DND-41 (cell line): ENCODE results near the gene FAM227B.

Source experiments
- EZH2 ChIP-seq: IDR thresholded peaks from 3 replicates; pipeline ENCODE4 v1.6.1; 2012; ENCODE audit warnings: borderline replicate concordance, low read depth, mild to moderate bottlenecking, moderate library complexity, low read length, inconsistent platforms; ENCODE audit not compliant: severe bottlenecking
- TF ChIP-seq, protein P1 (sequence below): IDR thresholded peaks from 2 replicates; pipeline ENCODE4 v1.5.1; 2012; ENCODE audit warnings: borderline replicate concordance, low read length, moderate library complexity, mild to moderate bottlenecking; ENCODE audit not compliant: poor library complexity, severe bottlenecking; ENCODE audit errors: extremely low read depth

DNA sequence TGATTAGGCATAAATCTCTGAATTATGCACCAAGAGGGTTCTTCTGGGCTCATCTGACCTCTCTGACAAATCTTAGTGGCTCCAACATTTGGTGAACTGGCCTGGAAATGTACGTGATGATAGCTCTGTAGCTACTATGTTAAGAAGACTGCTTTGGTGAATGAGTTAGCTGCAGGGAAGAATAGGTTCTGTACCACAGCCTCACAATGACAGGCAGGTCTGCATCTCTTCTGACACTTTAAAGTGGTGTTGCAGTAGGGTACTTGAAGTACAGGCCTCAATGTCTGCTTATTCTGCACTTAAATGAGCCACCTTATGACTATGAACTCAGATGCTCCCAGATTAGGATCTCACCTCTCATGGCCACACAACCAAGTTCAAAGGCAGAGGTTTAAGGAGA is 190.6 kb downstream of the FAM227B start:
- TF ChIP-seq EZH2: no peak
- TF ChIP-seq, protein P1, sequence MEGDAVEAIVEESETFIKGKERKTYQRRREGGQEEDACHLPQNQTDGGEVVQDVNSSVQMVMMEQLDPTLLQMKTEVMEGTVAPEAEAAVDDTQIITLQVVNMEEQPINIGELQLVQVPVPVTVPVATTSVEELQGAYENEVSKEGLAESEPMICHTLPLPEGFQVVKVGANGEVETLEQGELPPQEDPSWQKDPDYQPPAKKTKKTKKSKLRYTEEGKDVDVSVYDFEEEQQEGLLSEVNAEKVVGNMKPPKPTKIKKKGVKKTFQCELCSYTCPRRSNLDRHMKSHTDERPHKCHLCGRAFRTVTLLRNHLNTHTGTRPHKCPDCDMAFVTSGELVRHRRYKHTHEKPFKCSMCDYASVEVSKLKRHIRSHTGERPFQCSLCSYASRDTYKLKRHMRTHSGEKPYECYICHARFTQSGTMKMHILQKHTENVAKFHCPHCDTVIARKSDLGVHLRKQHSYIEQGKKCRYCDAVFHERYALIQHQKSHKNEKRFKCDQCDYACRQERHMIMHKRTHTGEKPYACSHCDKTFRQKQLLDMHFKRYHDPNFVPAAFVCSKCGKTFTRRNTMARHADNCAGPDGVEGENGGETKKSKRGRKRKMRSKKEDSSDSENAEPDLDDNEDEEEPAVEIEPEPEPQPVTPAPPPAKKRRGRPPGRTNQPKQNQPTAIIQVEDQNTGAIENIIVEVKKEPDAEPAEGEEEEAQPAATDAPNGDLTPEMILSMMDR: no peak
